HG02798 (cell line): ENCODE results near the gene AKR1C8.
"Not testable (repeated sequence)": the region's sequence is repeated elsewhere in the genome, so short reads cannot be mapped to it uniquely, and the experiment has no call there.

Experiments used
- ATAC-seq: cut with Tn5 transposase; IDR thresholded peaks from one replicate; pipeline ENCODE4 v1.9.1; 2021; ENCODE audit warnings: mild to moderate bottlenecking; ENCODE audit not compliant: unreplicated experiment, poor library complexity

AKR1C8 gene

GRCh38 chr10:5175581-5175980, 9.4 kb downstream of the AKR1C8 start:
- ATAC-seq = not testable (repeated sequence)

- no peak for ATAC-seq
These were observed 16.0 kb downstream of the AKR1C8 start for GRCh38 chr10:5168897-5169420.

GRCh38 chr10:5165738-5166137, 19.2 kb downstream of the AKR1C8 start:
- no peak for ATAC-seq

- ATAC-seq = no peak
These were observed 21.5 kb downstream of the AKR1C8 start for GRCh38 chr10:5163487-5163886.

DNA sequence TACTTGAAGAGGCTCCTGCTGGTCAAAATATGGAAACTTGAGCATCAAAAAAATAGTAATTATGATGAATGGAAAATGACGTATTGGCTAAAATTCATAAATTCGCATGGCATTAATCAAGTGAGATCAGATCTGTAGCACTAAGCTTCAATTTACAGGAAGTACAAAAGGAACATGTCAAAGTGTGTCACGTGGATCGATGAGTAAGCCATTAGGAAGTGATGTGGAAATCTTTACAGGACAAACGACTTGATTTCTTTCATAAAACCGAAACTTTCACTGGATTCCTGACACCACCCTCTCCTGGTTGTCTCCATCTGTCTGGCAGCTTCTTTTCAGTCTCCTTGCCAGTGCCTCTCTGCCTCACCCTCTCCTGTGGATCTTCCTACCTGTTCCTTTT, 25.8 kb downstream of the AKR1C8 start:
- no peak for ATAC-seq

GRCh38 chr10:5157501-5157900, 27.4 kb downstream of the AKR1C8 start:
- ATAC-seq = no peak

GRCh38 chr10:5155951-5156350, 29.0 kb downstream of the AKR1C8 start:
- no peak for ATAC-seq

- ATAC-seq = no peak
These were observed 33.9 kb downstream of the AKR1C8 start for GRCh38 chr10:5151076-5151475.

GRCh38 chr10:5148678-5149032, 36.3 kb downstream of the AKR1C8 start:
- ATAC-seq = no peak

DNA sequence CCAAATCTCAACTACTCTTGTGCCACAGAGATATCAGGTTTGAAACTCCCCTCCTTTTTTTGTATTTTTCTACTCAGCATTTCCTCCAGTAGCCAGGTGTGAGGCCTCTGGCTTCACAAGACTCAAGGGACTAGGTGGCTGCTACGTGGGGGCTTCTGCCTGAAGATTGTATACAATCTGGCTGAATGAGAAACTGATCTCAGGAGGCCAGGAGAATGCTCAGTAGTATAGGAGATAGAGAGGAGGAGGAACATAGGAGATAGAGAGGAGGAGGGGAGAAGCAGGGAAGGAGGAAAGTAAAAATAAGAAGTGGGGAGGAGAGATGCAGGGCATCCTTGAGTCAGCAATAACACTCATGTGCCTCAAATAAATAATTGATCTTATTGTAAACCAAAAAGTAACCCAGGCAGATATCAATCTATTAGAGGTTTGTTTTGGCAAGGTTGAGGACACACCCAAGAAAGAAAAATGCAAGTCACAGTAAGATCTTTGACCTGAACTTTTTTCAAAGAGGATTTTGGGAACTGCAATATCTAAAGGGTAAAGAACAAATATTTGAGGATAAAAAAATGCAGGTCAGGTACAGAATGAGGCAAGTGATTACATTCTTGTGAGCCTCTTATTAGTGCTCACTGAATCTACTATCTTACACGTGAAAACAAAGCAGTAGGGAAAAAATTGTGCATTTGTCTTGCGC, 36.8 kb downstream of the AKR1C8 start:
- no peak for ATAC-seq

GRCh38 chr10:5147255-5147980, 37.5 kb downstream of the AKR1C8 start:
- ATAC-seq = no peak

- no peak for ATAC-seq
These were observed 38.1 kb downstream of the AKR1C8 start for GRCh38 chr10:5146920-5147254.

DNA sequence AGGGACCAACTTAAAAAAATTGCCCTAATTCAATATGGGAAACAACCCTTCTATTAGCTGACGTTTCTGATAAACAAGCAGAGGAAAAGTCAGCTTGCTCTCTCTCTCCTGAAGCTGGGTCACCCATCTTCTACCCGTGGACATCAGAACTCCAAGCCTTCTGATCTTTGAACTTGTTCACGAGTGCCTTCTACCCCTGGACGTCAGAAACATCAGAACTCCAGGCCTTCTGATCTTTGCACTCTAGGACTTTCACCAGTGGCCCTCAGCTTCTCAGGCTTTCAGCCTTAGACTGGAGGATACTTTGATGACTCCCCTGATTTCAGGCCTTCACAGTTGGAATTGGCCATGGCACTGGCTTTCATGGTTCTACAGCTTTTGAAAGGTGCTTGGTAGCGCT, 41.8 kb downstream of the AKR1C8 start:
- ATAC-seq = no peak

GRCh38 chr10:5142199-5142598, 42.8 kb downstream of the AKR1C8 start:
- no peak for ATAC-seq

DNA sequence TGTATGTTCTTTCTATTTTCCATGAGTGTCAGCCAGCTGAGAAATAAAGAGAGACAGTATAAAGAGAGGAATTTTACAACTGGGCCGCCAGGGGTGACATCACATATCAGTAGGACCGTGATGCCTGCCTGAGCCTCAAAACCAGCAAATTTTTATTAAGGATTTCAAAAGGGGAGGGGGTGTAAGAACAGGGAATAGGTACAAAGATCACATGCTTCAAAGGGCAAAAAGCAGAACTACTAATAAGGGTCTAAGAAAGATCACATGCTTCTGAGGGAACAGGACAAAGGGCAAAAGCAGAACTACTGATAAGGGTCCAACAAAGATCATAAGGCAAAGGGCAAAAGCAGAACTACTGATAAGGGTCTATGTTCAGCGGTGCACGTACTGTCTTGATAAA, 47.3 kb downstream of the AKR1C8 start:
- ATAC-seq = not testable (repeated sequence)

DNA sequence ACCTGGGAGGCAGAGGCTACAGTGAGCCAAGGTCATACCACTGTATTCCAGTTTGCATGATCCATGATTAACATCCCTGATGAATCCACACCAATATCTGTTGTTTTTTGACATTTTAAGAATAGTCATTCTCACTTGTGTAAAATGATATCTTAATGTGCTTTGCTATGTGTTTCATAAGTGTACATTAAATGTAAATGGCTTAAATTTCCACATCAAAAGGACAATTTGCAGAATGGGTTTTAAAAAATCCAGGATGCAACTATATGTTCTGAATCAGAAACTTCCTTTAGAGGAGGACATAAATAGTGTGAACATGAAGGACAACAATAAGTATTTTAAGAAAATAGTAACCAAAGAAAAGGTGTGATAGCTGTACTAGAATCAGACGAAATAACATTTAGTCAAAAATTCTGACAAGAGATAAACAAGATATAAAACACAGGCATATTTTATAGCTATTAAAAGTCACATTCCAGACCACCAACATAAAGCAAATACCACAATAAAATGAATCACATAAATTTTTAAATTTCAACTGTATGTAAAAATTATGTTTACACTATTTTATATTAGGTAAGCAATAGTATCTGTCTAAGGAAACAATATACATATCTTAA, 48.4 kb downstream of the AKR1C8 start:
- ATAC-seq = no peak

GRCh38 chr10:5135581-5135980, 49.4 kb downstream of the AKR1C8 start:
- ATAC-seq = no peak

GRCh38 chr10:5125315-5126044, 59.5 kb downstream of the AKR1C8 start:
- no peak for ATAC-seq

DNA sequence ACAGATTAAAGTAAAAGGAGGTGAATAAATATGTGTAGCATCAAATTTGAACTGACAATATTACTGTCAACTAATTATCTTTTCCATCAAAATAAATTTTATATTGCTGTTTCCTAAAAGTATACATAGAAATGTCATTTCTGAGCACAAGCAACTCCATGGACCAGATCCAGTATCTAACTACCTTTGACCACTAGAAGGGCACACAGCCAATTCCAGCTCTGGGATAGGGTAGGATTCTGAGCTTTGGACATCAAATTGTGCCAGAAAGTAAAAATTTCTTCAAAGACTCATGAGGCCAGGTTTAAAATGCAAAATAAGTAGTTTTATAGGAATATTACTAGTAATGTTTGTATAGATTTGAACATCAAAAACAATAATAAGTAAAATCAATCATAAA, 61.1 kb downstream of the AKR1C8 start:
- ATAC-seq = no peak

GRCh38 chr10:5119997-5120396, 65.0 kb downstream of the AKR1C8 start:
- not testable (repeated sequence) for ATAC-seq

DNA sequence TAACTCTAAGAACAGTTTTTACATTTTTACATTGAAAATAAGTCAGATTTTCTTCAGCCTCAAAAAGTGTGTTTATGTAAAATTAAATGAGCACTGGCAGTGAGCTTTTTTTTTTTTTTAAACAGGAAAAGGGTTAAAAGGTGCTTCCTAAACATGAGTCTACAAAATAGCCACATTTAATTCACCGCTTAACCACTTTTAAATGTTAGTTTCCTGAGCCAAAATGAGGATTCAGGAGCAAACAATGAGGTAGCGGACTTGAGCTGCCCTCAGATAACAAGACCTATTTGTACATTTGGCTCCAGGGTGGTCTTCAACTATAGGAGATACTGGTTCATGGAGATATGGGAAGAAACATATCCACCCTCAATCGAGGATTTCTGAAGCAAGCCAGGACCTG, 67.9 kb downstream of the AKR1C8 start:
- ATAC-seq = no peak
